HG02571 (cell line): ENCODE data around the gene RHOG.
A peak's percentile ranks its signal among the peaks of the same experiment; 100 is the strongest.

Experiments used
- ATAC-seq: cut with Tn5 transposase; IDR thresholded peaks from one replicate; pipeline ENCODE4 v1.9.1; 2021; ENCODE audit warnings: mild to moderate bottlenecking, moderate library complexity; ENCODE audit not compliant: unreplicated experiment

RHOG gene

DNA sequence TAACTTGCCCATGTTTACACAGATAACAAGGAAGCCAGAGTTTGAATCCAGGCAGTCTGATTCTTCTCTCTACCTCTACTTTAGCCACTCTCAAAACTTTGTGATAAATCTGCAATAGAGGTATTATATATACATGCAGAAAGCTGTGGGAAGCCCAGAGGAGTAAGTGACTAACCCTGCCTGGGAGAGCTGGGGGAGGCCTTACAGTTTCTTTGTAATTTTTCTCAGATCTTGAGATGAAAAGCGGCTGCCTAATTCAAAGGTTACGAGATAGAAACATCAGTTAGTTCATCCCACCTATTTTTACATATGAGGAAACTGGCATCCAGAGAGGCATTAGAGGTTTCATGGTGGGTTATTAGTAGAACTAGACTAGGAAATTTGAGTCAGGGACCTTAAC lies 19.6 kb upstream of the RHOG start:
- no peak for ATAC-seq

GRCh38 chr11:3859373-3859881 lies 18.7 kb upstream of the RHOG start:
- ATAC-seq = no peak

DNA sequence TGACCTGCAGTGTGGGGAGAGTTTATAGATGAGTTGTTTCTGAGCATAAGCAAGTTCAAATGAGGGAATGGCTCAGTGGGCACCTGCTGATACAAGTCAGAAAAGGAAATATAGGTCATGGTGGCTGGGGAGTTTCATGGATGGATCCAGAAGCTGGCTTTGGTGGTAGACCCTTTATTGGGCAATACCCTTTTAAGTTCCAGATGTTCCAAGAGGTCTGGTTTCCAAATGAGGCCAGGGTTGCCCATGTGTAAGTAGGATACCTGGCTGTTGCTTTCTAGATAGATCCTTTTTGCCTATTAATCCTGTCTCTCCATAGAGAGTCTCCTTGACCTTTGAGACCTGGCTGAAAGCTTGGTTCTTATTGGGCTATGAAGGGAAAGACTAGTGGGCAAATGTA lies 16.9 kb upstream of the RHOG start:
- no peak for ATAC-seq

DNA sequence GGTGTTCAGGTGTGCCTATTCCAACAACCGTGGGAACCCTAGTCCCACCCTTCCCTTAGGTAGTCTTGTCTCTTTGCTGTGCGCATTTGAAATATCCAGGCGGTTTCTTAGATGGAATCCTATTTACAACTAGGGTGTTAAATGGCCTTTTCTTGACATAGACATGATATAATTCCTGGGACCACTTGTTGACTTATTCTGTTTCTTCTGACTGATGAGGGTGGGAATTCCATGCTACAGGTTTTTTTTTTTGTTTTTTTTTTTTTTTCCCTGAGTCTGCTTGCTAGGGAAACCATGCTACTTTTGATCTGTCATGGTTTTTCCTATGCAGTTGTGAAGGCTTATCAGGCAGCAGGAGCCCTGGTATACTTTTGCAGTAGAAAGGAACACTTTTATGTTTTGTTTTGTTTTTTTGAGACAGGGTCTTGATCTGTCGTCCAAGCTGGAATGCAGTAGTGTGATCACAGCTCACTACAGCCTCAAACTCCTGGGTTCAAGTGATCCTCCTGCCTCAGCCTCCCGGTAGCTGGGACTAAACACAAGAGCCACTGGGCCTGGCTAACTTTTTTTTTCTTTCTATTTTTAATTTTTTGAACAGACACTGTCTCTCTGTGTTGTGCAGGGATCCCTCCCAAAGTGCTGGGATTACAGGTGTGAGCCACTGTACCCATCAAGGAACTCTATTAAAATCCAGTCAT lies 16.2 kb upstream of the RHOG start:
- no peak for ATAC-seq

- ATAC-seq = peak; percentile 8
Measured at GRCh38 chr11:3855808-3856491, 15.2 kb upstream of the RHOG start.

DNA sequence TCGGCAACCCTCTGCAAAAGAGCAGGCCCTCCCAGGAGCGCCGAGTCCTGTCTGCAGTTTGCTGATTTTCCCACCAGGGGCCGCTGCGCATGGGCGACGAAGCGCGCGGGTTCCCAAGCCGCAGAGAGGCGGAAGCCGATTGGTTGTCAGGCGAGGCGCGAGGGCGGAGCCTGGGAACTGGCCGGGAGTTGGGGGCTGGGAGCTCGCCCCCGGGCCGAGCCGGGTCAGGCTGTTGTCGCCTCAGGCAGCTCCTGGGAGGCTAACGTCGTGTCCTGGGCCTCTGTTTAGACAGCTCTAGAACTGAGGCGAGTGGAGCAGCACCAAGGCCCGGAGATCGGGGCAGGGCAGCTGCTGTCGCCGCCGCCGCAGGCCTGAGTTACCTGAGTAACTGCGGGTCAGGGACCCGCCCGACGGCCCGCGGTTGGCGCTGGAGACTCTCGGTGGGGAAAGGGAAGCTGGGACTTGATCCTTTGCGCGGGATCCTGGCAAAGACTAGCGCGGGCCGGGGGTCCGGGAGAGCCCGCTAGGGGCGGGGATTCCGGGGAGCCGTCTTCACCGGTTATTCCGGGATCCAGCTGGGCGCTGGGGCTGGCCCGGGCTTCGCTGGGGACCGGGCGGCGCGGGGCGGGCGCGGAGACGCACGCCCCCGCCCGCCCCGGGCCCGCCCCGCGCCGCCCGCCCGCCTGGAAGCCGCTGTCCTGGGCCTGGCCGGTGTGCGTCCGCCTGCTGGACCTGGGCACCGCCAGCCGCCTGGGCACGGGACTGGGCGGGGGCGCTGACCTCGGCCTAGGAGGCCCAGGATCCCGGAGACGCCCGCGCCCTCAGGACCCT lies 14.4 kb upstream of the RHOG start, which contains the start of gene STIM1:
TSS of gene STIM1 (plus strand) at position 688 of the 831 bp plus-strand sequence. CDS start 607 bp downstream, outside the sequence.
- peak; percentile 58 for ATAC-seq

DNA sequence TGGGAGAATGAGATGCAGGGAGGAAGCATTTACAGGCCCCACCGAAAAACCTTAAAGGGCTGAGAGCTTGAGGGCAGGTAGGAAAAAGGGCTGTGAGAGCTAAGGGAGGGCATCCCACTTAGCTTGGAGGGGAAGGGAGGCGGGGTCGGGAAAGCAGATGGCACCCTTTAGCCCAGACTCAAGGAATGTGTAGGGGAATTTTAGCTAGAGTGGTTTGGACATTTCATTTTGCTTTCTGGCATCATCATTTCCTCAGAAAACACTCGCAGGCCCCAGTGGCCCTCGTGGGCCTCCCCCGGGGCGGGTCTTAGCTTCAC lies 13.9 kb upstream of the RHOG start:
- no peak for ATAC-seq

DNA sequence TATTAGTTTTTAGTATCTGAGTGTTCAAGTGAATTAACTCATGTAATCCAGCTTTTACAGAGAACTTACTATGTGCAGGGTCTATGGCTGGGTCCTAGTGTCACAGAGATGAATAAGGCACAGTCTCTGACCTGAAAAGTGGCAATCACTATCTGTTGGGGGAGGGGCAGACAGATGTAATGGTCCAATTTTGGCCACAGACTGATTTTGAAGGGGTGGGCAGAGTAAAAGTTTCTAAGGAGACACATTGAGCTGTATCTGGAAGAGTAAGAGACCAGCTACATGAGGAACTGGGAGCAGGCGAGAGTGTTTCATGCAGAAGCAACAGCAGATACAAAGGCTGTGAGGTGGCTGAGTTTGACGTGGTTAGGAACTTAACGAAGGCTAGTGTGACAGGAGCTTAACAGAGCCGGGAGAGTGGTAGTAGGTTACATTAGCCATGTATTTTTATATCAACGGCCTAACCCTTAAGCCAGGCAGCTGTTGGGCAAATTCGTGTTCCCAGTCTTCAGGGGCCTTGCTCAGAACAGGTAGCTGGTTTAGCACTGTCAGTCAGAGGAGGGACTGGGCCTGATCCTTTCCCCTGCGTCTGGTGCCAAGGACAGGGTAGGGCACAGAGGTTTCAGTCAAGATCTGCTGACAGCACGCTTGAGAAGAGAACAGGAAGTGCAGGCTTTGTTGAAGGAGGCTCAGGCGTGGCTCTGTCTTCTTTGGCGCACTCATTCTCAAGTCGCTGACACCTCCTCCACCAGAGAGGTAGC lies 13.3 kb upstream of the RHOG start:
- ATAC-seq = peak; percentile 26

GRCh38 chr11:3853545-3853842 lies 12.7 kb upstream of the RHOG start:
- ATAC-seq = no peak

GRCh38 chr11:3849297-3849874 lies 8.6 kb upstream of the RHOG start:
- ATAC-seq = no peak

- no peak for ATAC-seq
Measured at GRCh38 chr11:3845670-3846069, 4.9 kb upstream of the RHOG start.

DNA sequence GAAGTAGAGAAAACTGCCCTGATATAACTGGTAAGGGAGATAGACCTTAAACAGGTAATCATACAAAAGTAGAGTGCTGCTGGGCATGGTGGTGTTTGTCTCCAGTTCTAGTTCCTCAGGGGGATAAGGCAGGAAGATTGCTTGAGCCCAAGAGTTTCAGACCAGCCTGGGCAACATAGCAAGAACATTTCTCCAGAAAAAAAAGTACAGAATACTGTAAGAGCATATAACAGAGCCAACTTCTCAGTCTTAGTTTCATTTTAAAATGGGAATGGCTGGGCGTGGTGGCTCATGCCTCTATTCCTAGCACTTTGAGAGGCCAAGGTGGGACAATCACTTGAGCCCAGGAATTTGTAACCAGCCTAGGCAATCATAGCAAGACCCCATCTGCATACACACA lies 4.5 kb upstream of the RHOG start:
- ATAC-seq = no peak

DNA sequence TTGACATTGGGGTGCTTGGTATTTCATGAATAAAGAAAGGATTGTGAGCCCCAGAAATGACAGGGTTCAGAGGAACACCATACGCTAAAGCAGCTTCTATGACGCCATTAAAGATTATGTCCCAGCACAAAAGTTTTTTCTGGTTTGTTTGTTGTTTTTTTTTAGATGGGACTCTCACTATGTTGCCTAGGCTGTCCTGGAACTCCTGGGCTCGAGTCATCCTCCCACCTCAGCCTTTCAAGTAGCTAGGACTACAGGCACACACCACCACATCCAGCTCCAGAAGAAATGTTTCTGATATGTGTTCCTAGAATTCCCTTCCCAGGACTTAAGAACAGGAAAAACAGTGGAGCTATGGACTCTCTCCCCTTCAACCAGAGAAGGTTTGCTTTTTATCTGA lies 2.6 kb upstream of the RHOG start:
- no peak for ATAC-seq

- peak; percentile 55 for ATAC-seq
Measured at GRCh38 chr11:3841426-3842350, 929 bp upstream of the RHOG start.

DNA sequence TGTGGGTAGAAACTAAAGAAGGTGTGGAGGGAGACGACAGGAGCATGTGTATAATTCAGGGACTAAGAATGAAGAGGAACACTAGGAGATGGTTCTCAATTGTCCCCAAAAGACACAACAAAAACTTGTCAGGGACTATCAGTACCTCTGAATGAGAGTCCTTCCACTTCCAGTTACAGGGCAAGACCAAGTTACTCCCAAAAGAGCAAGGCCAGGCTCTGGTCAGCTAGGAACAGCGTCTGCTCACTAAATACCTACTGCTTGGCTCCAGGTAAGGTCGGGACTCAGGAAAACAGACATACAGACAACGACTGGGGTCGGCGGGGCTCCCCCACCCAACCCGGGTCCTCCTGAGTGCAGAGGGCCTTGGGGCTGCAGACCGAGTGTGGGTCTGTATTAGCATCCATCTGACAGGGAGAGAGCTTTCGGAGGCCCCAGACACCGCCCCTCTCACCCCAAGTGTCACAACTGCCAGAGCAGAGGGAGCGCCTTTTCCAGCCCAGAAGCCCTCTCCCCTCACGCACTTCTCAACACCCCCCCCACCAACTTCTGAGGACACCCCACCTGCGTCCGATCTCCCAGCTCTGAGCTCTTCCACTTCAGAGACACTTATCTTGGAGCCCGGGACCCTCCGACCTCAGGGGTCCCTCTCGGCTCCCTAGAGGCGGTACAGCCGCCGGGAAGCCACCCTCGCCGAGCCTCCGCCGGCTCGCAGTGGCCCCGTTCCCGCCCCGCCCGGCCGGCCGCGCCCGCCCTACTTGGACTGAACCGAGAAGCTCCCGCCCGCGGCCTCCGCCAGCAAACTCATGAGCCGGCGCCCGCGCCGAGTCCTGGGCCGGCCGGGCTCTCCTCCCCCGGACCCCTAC lies 522 bp downstream of the RHOG start:
- ATAC-seq = no peak

GRCh38 chr11:3838504-3838903 lies 2.3 kb downstream of the RHOG start:
- ATAC-seq = no peak

DNA sequence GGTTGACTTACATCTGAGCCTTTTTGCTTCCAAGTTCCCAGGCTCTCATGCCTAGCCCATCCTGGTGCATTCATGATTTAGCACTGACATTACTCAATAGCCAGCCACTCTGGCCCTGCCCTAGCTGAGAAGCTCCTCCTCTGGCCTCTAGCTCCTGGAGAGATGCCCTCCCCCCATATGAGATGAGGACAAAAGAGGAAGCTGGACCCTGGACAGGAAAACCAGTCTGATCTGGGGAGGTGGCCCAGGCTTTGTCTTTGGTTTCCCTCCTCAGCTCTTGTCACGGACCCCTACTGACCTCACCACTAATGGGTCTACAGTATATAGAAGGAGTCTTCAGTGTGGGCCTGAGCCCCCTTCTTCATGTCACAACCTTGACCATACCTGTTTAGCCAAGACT lies 3.0 kb downstream of the RHOG start:
- no peak for ATAC-seq

DNA sequence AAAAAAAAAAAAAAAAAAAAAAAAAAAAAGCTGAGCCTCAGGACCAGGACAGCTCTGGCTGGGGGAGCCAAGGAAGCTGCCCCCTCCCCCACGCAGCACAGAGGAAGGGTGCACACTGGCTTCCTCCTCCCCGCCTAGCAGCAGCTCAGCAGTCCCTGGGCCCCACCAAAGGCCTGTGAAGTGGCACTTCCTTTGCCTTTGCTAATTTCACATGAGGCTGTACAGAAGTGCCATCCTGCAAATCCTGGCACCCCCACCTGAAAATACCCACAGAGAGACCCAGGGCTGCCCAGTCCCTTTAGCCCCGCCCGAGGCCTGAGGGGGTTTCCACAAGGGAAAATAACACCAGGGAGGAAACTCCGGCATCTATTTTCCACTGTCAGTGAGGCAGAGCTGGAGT lies 3.9 kb downstream of the RHOG start:
- ATAC-seq = no peak

- no peak for ATAC-seq
Measured at GRCh38 chr11:3835751-3836150, 5.0 kb downstream of the RHOG start.
